Measurements from ENCODE around the gene MAD2L1BP.

DNA sequence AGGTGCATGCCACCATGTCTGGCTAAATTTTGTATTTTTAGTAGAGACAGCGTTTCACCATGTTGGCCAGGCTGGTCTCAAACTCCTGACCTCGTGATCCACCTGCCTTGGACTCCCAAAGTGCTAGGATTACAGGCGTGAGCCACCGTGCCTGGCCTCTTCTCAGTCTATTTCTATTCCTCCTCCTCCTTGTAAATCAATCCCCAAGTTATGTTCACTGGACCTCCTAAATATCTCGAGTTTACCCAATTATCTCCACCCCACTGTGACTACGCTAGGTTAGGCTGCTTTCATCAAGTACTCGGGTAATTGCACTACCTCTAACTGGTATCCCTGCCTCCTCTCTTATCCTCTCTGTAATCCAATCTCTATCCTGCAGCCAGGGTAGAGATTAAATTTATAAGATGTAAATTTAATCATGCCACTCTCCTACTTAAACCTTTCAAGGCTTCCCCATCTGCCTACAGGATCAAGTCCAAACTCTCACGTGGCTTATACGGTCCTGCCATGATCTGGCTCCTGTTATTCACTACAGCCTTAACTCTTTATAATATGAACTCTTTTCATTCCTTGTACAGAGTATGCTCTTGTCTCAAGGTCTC is 837 bp upstream of the MAD2L1BP start:
- TF ChIP-seq, protein P1, sequence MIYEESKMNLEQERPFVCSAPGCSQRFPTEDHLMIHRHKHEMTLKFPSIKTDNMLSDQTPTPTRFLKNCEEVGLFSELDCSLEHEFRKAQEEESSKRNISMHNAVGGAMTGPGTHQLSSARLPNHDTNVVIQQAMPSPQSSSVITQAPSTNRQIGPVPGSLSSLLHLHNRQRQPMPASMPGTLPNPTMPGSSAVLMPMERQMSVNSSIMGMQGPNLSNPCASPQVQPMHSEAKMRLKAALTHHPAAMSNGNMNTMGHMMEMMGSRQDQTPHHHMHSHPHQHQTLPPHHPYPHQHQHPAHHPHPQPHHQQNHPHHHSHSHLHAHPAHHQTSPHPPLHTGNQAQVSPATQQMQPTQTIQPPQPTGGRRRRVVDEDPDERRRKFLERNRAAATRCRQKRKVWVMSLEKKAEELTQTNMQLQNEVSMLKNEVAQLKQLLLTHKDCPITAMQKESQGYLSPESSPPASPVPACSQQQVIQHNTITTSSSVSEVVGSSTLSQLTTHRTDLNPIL (CRISPR knock-in tag; IDR thresholded peaks at IDR 0.05; ENCODE audit: low read depth): no peak
- TF ChIP-seq ZNF565 (CRISPR knock-in tag; conservative IDR thresholded peaks at IDR 0.05; ENCODE audit: low read depth) (no peak), GLIS3 (CRISPR knock-in tag; IDR thresholded peaks at IDR 0.05) (no peak), ZFP30 (CRISPR knock-in tag; IDR thresholded peaks at IDR 0.05) (no peak), PPARA (CRISPR knock-in tag; IDR thresholded peaks at IDR 0.05; ENCODE audit: borderline replicate concordance) (no peak), RARB (CRISPR knock-in tag; IDR thresholded peaks at IDR 0.05) (no peak), CSRNP3 (CRISPR knock-in tag; IDR thresholded peaks at IDR 0.05) (no peak), TCF4 (CRISPR knock-in tag; IDR thresholded peaks at IDR 0.05; ENCODE audit: borderline replicate concordance) (no peak), ESRRG (CRISPR knock-in tag; IDR thresholded peaks at IDR 0.05) (no peak), PATZ1 (CRISPR knock-in tag; IDR thresholded peaks at IDR 0.05; ENCODE audit: borderline replicate concordance) (no peak)

All from SK-N-SH treated with all-trans-retinoic acid at 6 μM for 48 hours (cell line).